ENCODE results near the gene CELA1. TPM values are rescaled to one million over a fixed set of nuclear protein-coding genes. Genes with fewer than 3 reads are reported as not detected.

Gene CELA1
- not detected for polyA plus RNA-seq
- long read RNA-seq, donor 1 = 0 reads
- long read RNA-seq, donor 2 = 0 reads
- long read RNA-seq, donor 3 = 0 reads
- long read RNA-seq, donor 4 = 0 reads
- long read RNA-seq, donor 5 = 0 reads
- long read RNA-seq, donor 6 = 0 reads
- long read RNA-seq, donor 7 = 0 reads
- long read RNA-seq, donor 8 = 0 reads
- long read RNA-seq, donor 9 = 0 reads
- long read RNA-seq, donor 10 = 0 reads
- long read RNA-seq, donor 11 = 0 reads

- Histone ChIP-seq H3K4me3 (ENCODE audit: low read length) (no peak within 1 kb of the TSS), H3K27ac (ENCODE audit: low read length) (no peak within 1 kb of the TSS), H3K36me3 (ENCODE audit: control insufficient read depth, insufficient read depth, low read length) (no peaks in the 10 kb centered on the region), H3K4me1 (ENCODE audit: control insufficient read depth, insufficient read depth, low read length) (no peaks in the 10 kb centered on the region), H3K9me3 (ENCODE audit: control insufficient read depth, low read depth, low read length) (no peaks in the 10 kb centered on the region), H3K27me3 (ENCODE audit: control insufficient read depth, insufficient read depth, low read length) (no peaks in the 10 kb centered on the region)
- no peak for DNase-seq
- no CpG with 5 or more reads among the region's 3 CpGs for WGBS (ENCODE audit: insufficient coverage, low lambda C conversion rate)
Observed at GRCh38 chr12:51346581-51346980, at the start of gene CELA1. Gene CELA1, minus strand, starts transcription at chr12:51346679. Its CDS starts 41 bp downstream, at chr12:51346638.

- WGBS (ENCODE audit: insufficient coverage, low lambda C conversion rate) = 50% methylated on average over 2 of the region's 8 CpGs
- Histone ChIP-seq H3K36me3 (ENCODE audit: control insufficient read depth, insufficient read depth, low read length) (no peaks in the 10 kb centered on the region), H3K4me1 (ENCODE audit: control insufficient read depth, insufficient read depth, low read length) (peaks cover 59% of the 10 kb centered on the region), H3K4me3 (ENCODE audit: low read length) (no peak overlapping the region), H3K27ac (ENCODE audit: low read length) (peak overlapping the region; percentile 59), H3K9me3 (ENCODE audit: control insufficient read depth, low read depth, low read length) (no peaks in the 10 kb centered on the region), H3K27me3 (ENCODE audit: control insufficient read depth, insufficient read depth, low read length) (peaks cover 9% of the 10 kb centered on the region)
- no peak for DNase-seq
Observed at GRCh38 chr12:51395283-51396230, 49.1 kb upstream of the CELA1 start.

GRCh38 chr12:51393676-51394545 is 47.4 kb upstream of the CELA1 start:
- 100% methylated on average over 1 of the region's 14 CpGs for WGBS (ENCODE audit: insufficient coverage, low lambda C conversion rate)

GRCh38 chr12:51392556-51393237 is 46.2 kb upstream of the CELA1 start:
- no peaks in the 10 kb centered on the region for H3K9me3 ChIP-seq (ENCODE audit: control insufficient read depth, low read depth, low read length)
- peaks cover 9% of the 10 kb centered on the region for H3K27me3 ChIP-seq (ENCODE audit: control insufficient read depth, insufficient read depth, low read length)
- no peaks in the 10 kb centered on the region for H3K36me3 ChIP-seq (ENCODE audit: control insufficient read depth, insufficient read depth, low read length)
- peak overlapping the region; percentile 71 for H3K4me3 ChIP-seq (ENCODE audit: low read length)
- no peak overlapping the region for H3K27ac ChIP-seq (ENCODE audit: low read length)
- peaks cover 40% of the 10 kb centered on the region for H3K4me1 ChIP-seq (ENCODE audit: control insufficient read depth, insufficient read depth, low read length)
- WGBS (ENCODE audit: insufficient coverage, low lambda C conversion rate) = 33% methylated on average over 5 of the region's 22 CpGs
- DNase-seq = peak in 1 of 2 donors; percentile 55

More at GRCh38 chr12:51393676-51394545, 47.4 kb upstream of the CELA1 start:
- DNase-seq = no peak
- Histone ChIP-seq H3K4me1 (ENCODE audit: control insufficient read depth, insufficient read depth, low read length) (peaks cover 51% of the 10 kb centered on the region), H3K36me3 (ENCODE audit: control insufficient read depth, insufficient read depth, low read length) (no peaks in the 10 kb centered on the region), H3K4me3 (ENCODE audit: low read length) (no peak overlapping the region), H3K9me3 (ENCODE audit: control insufficient read depth, low read depth, low read length) (no peaks in the 10 kb centered on the region), H3K27ac (ENCODE audit: low read length) (no peak overlapping the region), H3K27me3 (ENCODE audit: control insufficient read depth, insufficient read depth, low read length) (peaks cover 9% of the 10 kb centered on the region)

- H3K9me3 ChIP-seq (ENCODE audit: control insufficient read depth, low read depth, low read length) = no peaks in the 10 kb centered on the region
- DNase-seq = peak; percentile 54 to 87
- WGBS (ENCODE audit: insufficient coverage, low lambda C conversion rate) = no CpG with 5 or more reads among the region's 73 CpGs
- H3K4me1 ChIP-seq (ENCODE audit: control insufficient read depth, insufficient read depth, low read length) = peaks cover 43% of the 10 kb centered on the region
- H3K27ac ChIP-seq (ENCODE audit: low read length) = peak within 1 kb of the TSS; percentile 59
- peaks cover 9% of the 10 kb centered on the region for H3K27me3 ChIP-seq (ENCODE audit: control insufficient read depth, insufficient read depth, low read length)
- peak within 1 kb of the TSS; percentile 71 for H3K4me3 ChIP-seq (ENCODE audit: low read length)
- no peaks in the 10 kb centered on the region for H3K36me3 ChIP-seq (ENCODE audit: control insufficient read depth, insufficient read depth, low read length)
Observed at GRCh38 chr12:51391283-51392123, 45.0 kb upstream of the CELA1 start, which contains the start of gene GALNT6. Gene GALNT6, minus strand, starts transcription at chr12:51391406. Its CDS starts 11,625 bp downstream, at chr12:51379781.

- Histone ChIP-seq H3K27me3 (ENCODE audit: control insufficient read depth, insufficient read depth, low read length) (peaks cover 9% of the 10 kb centered on the region), H3K27ac (ENCODE audit: low read length) (peak overlapping the region; percentile 42), H3K4me1 (ENCODE audit: control insufficient read depth, insufficient read depth, low read length) (peaks cover 39% of the 10 kb centered on the region), H3K4me3 (ENCODE audit: low read length) (peak overlapping the region; percentile 71), H3K9me3 (ENCODE audit: control insufficient read depth, low read depth, low read length) (no peaks in the 10 kb centered on the region), H3K36me3 (ENCODE audit: control insufficient read depth, insufficient read depth, low read length) (no peaks in the 10 kb centered on the region)
- DNase-seq = peak in 1 of 2 donors; percentile 67
- no CpG with 5 or more reads among the region's 8 CpGs for WGBS (ENCODE audit: insufficient coverage, low lambda C conversion rate)
Observed at GRCh38 chr12:51390891-51391282, 44.4 kb upstream of the CELA1 start.

- Histone ChIP-seq H3K36me3 (ENCODE audit: control insufficient read depth, insufficient read depth, low read length) (no peaks in the 10 kb centered on the region), H3K27ac (ENCODE audit: low read length) (no peak overlapping the region), H3K27me3 (ENCODE audit: control insufficient read depth, insufficient read depth, low read length) (peaks cover 9% of the 10 kb centered on the region), H3K4me3 (ENCODE audit: low read length) (no peak overlapping the region), H3K9me3 (ENCODE audit: control insufficient read depth, low read depth, low read length) (no peaks in the 10 kb centered on the region), H3K4me1 (ENCODE audit: control insufficient read depth, insufficient read depth, low read length) (peaks cover 35% of the 10 kb centered on the region)
- no CpG with 5 or more reads among the region's 6 CpGs for WGBS (ENCODE audit: insufficient coverage, low lambda C conversion rate)
- no peak for DNase-seq
Observed at GRCh38 chr12:51390457-51390856, 44.0 kb upstream of the CELA1 start.

- no peaks in the 10 kb centered on the region for H3K36me3 ChIP-seq (ENCODE audit: control insufficient read depth, insufficient read depth, low read length)
- H3K4me1 ChIP-seq (ENCODE audit: control insufficient read depth, insufficient read depth, low read length) = peaks cover 27% of the 10 kb centered on the region
- peaks cover 9% of the 10 kb centered on the region for H3K27me3 ChIP-seq (ENCODE audit: control insufficient read depth, insufficient read depth, low read length)
- WGBS (ENCODE audit: insufficient coverage, low lambda C conversion rate) = no CpG with 5 or more reads among the region's 2 CpGs
- no peak overlapping the region for H3K4me3 ChIP-seq (ENCODE audit: low read length)
- H3K9me3 ChIP-seq (ENCODE audit: control insufficient read depth, low read depth, low read length) = no peaks in the 10 kb centered on the region
- H3K27ac ChIP-seq (ENCODE audit: low read length) = no peak overlapping the region
- peak in 1 of 2 donors; percentile 59 for DNase-seq
Observed at GRCh38 chr12:51389302-51389999, 43.0 kb upstream of the CELA1 start.
